Measurements from ENCODE around the gene UNC119. TPM values are rescaled to one million over a fixed set of nuclear protein-coding genes. Genes with fewer than 3 reads are reported as not detected.

Gene UNC119
- total and polyA plus RNA-seq, 2 of the 13 experiments (the other 11 are each of a cell fraction or from before 2014, with no cell fraction given) = 10.4 to 63.1 TPM

GRCh38 chr17:28507567-28508203 is 44.7 kb downstream of the UNC119 start (continued):
- no peak for TF ChIP-seq ZNF503 (CRISPR knock-in tag; IDR thresholded peaks at IDR 0.05)
- no peak for TF ChIP-seq KDM2A (CRISPR knock-in tag; IDR thresholded peaks at IDR 0.05; ENCODE audit: borderline replicate concordance, low read depth)
- no peak for TF ChIP-seq SRF (IDR thresholded peaks at IDR 0.05; ENCODE audit: low read depth, low read length)
- TF ChIP-seq MYPOP (CRISPR knock-in tag; IDR thresholded peaks at IDR 0.05) = no peak
- TF ChIP-seq ZNF572 (CRISPR knock-in tag; IDR thresholded peaks at IDR 0.05) = no peak
- TF ChIP-seq ZNF883 (CRISPR knock-in tag; IDR thresholded peaks at IDR 0.05; ENCODE audit: not compliant biosample characterization) = no peak
- TF ChIP-seq CHD4 (IDR thresholded peaks at IDR 0.05; ENCODE audit: borderline replicate concordance, low read length) = no peak

- H3K79me2 ChIP-seq (ENCODE audit: insufficient read depth, low read length) = no peaks in the 10 kb centered on the region
- no peak overlapping the region for H3K27ac ChIP-seq (ENCODE audit: extremely low read length, insufficient read depth, low read length)
- TF ChIP-seq ZNF513 (CRISPR knock-in tag; conservative IDR thresholded peaks at IDR 0.05) = no peak
- TF ChIP-seq CTCF (CRISPR knock-in tag; IDR thresholded peaks at IDR 0.05) = no peak
- 0 out of 2 replicates have a peak, but pooled peaks have one; percentile 56 for TF ChIP-seq ZNF121 (CRISPR knock-in tag; IDR thresholded peaks at IDR 0.05)
- no peak for TF ChIP-seq MTA3 (CRISPR knock-in tag; IDR thresholded peaks at IDR 0.05)
- TF ChIP-seq ZMYM2 (CRISPR knock-in tag; IDR thresholded peaks at IDR 0.05) = no peak
- TF ChIP-seq ETV5 (CRISPR knock-in tag; IDR thresholded peaks at IDR 0.05; ENCODE audit: borderline replicate concordance) = no peak
- TF ChIP-seq ZNF576 (CRISPR knock-in tag; IDR thresholded peaks at IDR 0.05) = no peak
- no peak for FAIRE-seq
- 39% methylated on average over 10 of the region's 14 CpGs for WGBS (ENCODE audit: low lambda C conversion rate)
- no peak overlapping the region for H3K4me2 ChIP-seq (ENCODE audit: low read depth, low read length)
- no peaks in the 10 kb centered on the region for H3K36me3 ChIP-seq (replicated peaks in 1 of 2; ENCODE audit: control insufficient read depth in 1 of 2, insufficient read depth in 2 of 2, low read length in 2 of 2)
- no peaks in the 10 kb centered on the region for H3K9me3 ChIP-seq (ENCODE audit: low read length)
- POLR2A ChIA-PET = no interaction called here
- no peak for DNase-seq (ENCODE audit: low spot score)
- ATAC-seq = no peak
- intact Hi-C loops (cut with micrococcal nuclease; ENCODE audit: unreplicated experiment) (no loop called here), in situ Hi-C loops (cut with HindIII; ENCODE audit: extremely low pct_ligation_motif_present, low pct_unique_long_range_greater_than_20kb) (no loop called here)
- no peak overlapping the region for H3K4me3 ChIP-seq (replicated peaks in 1 of 3; ENCODE audit: insufficient read depth in 1 of 3, low read depth in 2 of 3, low read length in 3 of 3)
- H3K9ac ChIP-seq (ENCODE audit: insufficient read depth, low read depth, low read length) = no peak overlapping the region
- no TSS peak for BruUV-seq (replicated peaks)
- H4K20me1 ChIP-seq (ENCODE audit: insufficient read depth, low read length) = no peaks in the 10 kb centered on the region
- peaks cover 9 to 68% of the 10 kb centered on the region in 2 experiments; a peak in 4 of 5 replicates for H3K27me3 ChIP-seq (ENCODE audit: control insufficient read depth in 1 of 2, insufficient read depth in 2 of 2, low read length in 2 of 2)
- CTCF ChIA-PET (ENCODE audit: low intra/inter-chr PET ratio, low total read pairs) = no interaction called here
- no peak overlapping the region for H2AFZ ChIP-seq (ENCODE audit: low read length)
- H3K4me1 ChIP-seq (ENCODE audit: insufficient read depth, low read length) = no peaks in the 10 kb centered on the region
Observed at GRCh38 chr17:28506763-28507487, 45.5 kb downstream of the UNC119 start.
